ENCODE data around the gene GPRIN1.

GPRIN1 gene

DNA sequence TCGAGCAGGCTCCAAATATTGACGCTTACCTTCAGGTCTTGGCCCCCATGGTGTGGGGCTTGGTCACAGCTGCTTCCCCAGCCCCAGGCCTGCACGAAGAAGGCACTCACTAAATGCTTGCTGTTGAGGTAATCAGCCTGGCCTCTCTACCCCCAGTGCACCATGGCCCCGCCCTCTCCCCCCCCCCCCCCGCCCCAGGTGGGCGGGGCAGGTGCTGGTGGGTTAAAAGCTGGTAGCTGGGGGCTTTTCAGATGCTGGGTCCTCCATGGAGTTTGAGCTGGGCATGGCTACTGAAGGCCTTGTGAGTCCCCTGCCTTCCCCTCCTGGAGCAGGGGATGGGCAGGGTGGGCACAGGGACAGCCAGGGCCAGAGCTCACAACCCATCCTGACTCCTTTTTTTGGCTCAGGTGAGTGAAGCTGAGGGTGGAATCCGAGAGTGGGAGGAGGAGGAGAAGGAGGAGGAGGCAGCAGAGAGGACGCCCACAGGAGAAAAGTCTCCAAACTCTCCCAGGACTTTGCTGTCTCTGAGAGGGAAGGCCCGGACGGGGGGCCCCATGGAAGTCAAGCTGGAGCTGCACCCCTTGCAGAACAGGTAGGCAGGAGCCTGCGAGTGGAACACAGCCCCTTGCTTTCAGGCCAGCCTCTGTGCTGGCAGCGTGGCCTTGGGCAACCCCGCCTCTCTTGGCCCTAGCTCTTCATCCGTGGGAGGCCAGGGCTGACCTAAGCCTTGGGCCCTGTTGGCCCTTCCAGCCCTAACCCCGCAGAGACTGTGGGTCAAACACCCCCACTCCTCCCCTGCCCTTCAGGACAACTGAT is 32.9 kb upstream of the GPRIN1 start:
- DNase-seq = no peak

GRCh38 chr5:176640616-176641015 is 30.7 kb upstream of the GPRIN1 start:
- DNase-seq = no peak

GRCh38 chr5:176639981-176640380 is 30.0 kb upstream of the GPRIN1 start:
- DNase-seq = no peak

DNA sequence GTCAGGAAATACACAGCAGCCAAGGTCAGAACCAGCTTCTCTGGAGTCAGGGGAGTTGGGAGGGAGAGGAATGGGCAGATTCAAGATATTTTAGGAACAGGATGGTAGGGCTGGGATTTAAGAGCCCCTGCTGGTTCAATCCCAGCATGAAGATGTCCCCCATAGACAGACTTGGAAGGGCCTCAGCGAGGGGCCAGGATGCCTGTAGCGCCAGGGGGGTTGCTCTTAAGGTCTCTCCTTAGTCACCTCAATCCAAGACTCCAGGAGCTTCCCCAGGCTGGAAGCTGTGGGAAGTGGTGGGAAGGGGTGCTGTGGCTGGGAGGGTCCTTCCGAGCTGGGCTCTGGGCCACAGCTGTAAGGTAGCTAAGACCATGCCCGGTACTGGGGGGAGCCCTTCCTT is 29.3 kb upstream of the GPRIN1 start:
- no peak for DNase-seq

- DNase-seq = no peak
Observed at GRCh38 chr5:176638437-176638836, 28.5 kb upstream of the GPRIN1 start.

DNA sequence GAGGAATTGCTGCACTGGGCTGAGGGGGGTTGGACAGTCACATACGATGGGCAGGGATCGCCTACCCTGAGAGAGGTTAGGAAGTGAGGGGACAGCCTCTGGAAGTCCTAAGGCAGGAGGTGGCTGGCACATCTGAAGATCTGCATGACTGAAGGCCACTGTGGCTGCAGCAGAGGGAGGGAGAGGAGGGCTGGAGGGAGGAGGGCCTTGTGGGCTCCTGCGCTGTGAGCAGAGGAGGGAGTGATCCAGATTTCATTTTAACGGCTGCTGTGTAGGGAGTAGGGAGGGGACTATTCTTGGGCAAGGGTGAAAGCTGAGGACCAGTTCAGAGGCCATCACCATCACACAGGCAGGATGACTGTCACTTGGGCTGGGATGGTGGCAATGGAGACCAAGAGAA is 27.6 kb upstream of the GPRIN1 start:
- DNase-seq = no peak

DNA sequence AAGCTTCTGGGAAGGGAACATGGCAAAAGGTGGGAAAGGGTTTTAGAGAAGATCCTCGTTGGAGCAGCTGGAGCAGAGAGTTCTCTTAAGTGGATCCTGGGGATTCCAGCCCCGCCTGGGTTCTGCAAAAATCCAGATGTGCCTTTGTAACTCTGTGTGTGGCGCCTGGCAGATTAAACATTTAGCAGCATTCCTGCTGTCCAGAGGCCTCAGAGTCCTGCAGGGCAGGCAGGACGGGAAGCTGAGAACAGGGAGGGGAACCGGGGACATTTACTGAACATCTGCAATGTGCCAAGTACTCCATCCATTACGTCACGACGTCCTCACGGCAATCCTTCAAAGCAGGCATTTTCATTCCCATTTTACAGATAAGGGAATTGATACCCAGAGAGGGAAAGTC is 26.5 kb upstream of the GPRIN1 start:
- no peak for DNase-seq

DNA sequence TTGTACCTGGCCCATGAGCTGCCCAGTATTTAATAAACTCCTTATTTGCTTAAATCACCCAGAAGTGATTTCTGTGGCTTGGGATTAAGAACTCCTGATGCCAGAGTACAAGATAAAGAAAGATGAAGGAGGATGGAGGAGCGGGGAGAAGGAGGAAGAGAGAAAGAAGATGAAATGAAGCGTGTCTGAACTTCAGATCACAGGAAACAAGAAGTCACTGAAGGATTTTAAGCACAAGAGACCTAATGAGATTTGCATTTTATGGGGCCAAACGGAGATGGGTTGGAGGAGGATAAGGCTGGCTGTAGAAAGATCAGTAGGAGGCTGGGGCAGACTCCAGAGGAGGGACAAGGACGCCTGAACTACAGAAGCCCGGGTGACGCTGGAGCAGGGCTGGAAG is 23.6 kb upstream of the GPRIN1 start:
- no peak for DNase-seq

DNA sequence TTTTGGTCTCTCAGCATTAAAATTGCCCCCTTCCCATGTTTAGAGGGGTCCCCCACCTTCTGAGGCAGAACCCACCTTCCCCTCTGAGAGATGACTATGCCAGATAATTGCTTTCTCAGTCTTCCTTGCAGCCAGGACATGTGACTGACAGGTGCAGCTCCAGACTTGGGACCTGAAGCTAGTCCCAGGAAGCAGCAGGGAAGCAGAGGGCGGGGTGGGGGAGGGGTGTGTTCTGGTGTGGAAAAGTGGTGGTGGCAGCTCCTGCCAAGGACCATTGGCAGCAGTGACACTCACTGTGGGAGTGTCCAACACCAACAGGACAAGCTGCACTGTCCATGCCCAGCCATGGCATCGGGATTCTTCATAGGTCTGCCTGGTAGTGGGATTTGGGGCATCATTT is 22.8 kb upstream of the GPRIN1 start:
- DNase-seq = no peak

DNA sequence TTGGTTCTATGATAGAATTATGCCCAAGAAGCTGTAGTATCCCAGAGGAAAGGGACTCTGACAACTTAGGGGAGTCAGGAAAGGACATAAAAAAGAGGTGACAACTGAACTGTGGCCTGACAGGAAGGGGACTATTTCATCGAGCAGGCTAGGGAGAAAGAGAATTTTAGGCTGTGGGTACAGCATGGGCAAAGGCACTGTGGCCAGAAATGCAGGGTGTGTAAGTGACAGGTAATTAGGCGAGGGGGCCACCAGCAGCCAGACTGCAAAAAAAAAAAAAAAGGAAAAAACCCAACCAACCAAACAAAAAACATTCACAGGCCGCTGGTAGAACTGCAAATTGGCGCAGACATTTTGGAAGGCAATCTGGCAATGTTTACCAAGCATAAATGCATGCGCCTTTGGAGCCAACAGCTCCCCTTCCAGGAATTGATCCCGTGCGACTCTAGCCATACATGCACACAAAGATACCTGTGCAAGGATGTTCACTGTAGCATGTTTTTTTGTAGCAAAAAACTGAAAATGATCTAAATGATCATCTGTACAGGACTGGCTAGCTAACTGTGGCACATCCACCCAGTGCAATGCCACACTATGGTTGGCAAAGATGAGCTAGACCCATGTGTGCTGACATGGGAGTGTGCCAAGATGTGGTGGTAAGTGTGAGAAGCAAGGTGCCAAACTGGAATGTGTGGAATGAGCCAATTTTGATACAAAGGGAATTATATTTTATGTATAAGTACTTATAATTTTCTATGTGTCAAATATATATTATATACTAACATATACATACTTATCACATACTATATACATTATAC is 21.6 kb upstream of the GPRIN1 start:
- no peak for DNase-seq

DNA sequence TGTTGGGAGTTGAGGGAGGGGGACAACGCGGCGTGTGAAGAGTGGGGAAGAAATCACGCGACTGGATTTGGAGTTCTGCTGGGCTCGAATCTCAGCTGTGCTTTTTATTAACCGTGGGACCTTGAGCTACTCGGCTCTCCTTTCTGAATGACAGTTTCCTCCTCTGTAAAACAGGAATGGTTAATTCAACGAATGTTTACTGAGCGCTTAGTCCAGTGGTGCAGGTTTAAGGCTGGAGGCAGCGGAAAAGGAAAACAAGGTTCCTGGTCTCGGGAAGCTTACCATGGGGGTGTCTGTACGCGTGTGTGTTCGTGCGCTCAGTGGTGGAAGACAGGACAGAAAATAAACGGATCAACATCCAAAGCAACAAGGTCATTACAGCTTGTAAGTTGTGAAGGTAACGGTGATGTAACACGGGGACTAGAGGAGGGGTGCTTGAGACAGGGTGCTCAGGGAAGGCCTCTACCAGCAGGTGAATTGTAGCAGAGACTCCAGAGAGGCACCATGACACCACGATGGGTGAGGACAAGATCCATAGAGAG is 20.8 kb upstream of the GPRIN1 start:
- DNase-seq = no peak

GRCh38 chr5:176629853-176630680 is 20.1 kb upstream of the GPRIN1 start, which contains the start of the genes EIF4E1B and SNCB:
Gene EIF4E1B, plus strand, starts transcription at chr5:176630675. Its CDS starts 12,113 bp downstream, at chr5:176642788.
Gene SNCB, minus strand, starts transcription at chr5:176630534. Its CDS starts 880 bp downstream, at chr5:176629654.
- DNase-seq = no peak

GRCh38 chr5:176629317-176629852 is 19.4 kb upstream of the GPRIN1 start:
- DNase-seq = no peak

GRCh38 chr5:176628406-176629228 is 18.7 kb upstream of the GPRIN1 start:
- DNase-seq = no peak

DNA sequence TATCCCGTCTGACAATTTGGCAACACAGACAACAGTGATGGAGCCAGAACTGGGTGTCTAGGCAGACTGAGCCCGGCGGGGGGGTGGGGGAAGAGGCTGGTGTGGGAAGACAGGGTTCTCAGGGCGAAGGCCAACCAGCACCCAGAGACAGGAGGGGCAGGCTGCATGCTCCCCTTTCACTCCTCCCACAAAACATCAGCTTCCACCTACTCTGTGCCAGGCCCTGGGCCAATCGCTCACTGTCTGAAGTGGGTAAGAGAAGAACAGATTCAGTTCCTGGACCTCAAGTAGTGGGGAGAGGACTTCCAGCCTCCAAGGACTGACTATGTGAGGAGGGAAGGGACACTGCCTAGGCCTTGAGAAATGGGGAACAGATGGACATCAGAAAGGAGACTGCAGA is 17.6 kb upstream of the GPRIN1 start:
- no peak for DNase-seq

DNA sequence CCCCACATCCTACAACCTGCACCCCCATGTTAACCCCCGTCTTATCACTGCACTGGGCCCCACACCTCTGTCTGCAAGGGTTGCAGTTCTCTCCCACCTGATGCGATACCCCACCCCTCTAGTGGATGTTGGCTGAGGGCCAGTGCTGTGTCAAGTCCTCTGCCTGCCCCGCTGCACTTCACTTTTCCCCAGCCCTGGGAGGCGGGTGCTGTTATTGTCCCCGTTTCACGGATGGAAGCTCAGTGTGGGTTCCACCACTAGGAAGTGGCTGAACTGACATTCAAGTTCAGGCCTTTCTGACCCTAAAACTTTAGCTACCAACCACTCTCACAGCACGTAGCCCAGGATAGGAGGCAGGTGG is 16.9 kb upstream of the GPRIN1 start:
- DNase-seq = no peak

- DNase-seq = no peak
Observed at GRCh38 chr5:176625966-176626875, 16.3 kb upstream of the GPRIN1 start.

GRCh38 chr5:176625512-176625911 is 15.6 kb upstream of the GPRIN1 start:
- no peak for DNase-seq

DNA sequence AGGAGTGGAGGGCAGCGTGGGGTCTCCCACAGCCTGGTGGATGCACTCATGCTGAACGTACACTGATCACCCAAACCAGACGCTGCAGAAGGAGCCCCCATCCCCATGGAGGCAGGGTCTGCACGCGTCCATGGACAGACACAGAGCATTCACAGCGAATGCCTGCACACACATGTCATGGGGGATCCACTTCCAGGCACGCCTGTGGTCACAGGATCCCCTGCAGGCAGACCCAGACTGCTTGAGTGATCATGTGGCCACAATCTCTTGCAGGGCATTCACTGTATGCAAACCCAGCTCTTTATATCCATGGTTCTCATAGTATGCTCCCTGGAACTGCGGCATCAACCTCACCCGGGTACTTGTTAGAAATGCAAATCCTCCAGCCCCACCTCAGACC is 15.0 kb upstream of the GPRIN1 start:
- DNase-seq = no peak

GRCh38 chr5:176624142-176624541 is 14.2 kb upstream of the GPRIN1 start:
- no peak for DNase-seq

DNA sequence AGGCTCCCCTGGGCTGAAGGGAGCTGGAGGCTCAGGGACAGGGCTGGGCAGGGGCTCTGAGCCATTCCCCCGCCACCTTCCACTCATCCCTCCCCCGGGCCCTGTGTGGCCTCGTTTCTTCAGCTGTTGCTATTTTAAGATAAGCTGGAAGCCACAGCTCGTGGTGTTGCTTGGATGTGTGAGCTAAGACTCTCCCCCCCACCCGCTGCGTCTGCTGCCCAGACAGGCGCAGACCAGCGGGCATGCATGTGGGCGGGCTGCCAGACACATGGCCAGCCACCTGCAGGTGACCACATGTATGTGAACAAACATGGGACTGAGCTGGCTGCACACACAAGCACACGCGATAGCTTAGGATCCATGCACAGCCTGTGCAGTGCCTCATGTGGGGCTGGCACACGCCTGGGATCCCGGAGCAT is 11.7 kb upstream of the GPRIN1 start:
- no peak for DNase-seq
